Measurements from ENCODE around the gene AP1G1. TPM values are rescaled to one million over a fixed set of nuclear protein-coding genes. Genes with fewer than 3 reads are reported as not detected.
"Not testable (repeated sequence)": the region's sequence is repeated elsewhere in the genome, so short reads cannot be mapped to it uniquely, and the experiment has no call there.

Gene AP1G1
- total RNA-seq, 1 donor from 2014 or later = 95.8 TPM

DNA sequence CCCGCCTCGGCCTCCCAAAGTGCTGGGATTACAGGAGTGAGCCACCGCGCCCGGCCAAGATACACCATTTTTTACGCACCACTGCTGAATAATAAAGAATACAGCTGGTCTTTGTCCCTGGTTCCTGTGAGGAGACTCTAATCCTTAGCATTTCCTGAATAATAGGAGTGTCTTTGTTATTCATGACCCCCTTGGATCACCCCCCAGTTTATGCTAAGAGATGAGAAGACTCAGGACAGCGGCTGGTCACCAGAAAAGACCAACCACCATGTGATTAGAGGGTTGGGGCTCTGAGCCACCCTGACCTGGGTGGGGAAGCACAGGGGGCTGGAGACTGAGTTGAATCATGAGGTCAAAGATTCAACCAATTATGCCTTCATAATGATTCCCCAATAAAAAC lies 101.4 kb downstream of the AP1G1 start:
- no peak for DNase-seq (ENCODE audit: low spot score)

DNA sequence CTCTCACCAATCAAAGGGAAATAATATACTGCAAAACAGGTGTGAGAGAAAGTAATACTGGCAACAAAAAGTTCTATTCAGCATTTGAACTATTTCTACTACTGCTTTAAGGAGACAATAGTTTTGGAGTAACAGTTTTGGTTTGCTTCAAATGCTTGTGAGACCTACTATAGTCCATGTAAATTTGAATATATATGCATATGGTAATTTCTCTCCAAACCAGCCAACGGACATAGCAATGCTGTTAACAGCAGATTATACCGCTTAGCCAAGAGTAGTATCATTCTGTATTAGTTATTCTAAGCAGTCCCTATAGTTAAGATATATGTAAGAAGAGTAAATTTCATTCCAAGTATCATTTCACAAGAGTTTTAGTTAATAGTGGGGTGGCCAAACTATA lies 102.6 kb downstream of the AP1G1 start:
- DNase-seq (ENCODE audit: low spot score) = no peak

DNA sequence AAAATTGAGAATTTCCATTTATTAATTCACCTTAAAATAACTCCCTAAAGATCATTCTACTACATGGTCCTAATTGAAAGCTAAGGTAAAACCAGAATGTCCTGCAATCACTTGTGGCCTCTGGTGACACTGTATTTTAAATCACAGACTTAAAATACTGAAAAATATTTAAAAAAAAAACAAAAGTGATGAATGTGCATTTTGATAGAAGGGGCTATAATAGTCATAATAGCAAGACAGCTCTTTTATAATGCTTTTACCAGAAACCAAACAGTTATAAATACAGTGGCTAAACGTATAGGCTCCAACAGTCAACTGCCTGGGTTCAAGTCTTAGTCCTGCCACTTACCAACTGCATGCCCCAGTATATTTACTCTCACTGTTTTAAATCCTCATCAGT lies 105.3 kb downstream of the AP1G1 start:
- no peak for DNase-seq (ENCODE audit: low spot score)

DNA sequence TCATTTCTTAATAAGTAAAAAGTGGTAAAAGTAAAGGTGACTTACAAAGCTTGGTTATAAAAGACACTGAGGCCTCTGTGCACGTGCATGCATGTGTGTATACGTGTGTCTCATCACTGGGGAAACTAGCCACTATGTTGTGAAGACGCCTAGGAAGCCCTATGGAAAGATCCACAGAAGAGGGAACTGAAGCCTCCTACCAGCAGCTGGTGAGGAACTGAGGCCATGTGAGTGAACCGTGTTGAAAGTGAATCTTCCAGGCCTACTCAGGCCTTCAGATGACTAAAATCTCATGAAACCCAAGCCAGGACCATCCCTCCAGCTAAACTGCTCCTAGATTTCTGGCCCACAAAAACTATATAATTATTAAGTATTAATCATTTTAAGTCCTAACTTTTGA lies 107.8 kb downstream of the AP1G1 start:
- no peak for DNase-seq (ENCODE audit: low spot score)

DNA sequence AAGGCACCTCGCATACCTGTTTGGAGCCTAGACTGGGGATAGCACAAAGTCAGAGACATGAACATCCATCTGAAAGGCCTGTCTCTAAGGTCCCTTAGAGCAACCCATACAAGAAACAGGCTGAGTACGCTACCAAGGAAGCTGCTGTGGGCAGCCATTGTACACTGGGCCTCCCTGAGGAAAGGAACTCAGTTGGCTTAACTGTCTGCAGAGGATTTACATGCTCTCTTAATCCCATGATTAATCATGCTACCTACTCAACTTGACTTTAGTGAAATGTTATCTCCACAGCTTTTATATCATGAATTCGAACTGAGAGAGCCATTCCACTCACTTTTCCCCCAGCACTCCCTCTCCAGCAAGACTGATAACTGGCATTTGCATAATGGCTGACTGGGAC lies 110.1 kb downstream of the AP1G1 start:
- no peak for DNase-seq (ENCODE audit: low spot score)

DNA sequence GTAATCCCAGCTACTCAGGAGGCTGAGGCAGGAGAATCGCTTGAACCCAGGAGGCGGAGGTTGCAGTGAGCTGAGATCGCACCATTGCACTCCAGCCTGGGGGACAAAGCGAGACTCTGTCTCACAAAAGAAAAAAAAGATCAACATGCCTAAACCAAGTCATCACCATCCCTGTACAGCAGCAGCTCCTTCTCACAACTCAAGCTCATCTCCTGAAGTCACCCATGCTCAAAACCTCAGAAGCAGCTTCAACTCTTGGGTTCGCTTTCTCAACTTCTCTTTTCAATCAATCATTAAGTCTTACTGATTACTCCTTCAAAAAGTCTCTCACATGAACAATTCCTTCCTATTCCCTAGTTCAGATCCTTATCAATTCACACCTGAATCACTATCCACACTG lies 115.5 kb downstream of the AP1G1 start:
- DNase-seq (ENCODE audit: low spot score) = no peak

DNA sequence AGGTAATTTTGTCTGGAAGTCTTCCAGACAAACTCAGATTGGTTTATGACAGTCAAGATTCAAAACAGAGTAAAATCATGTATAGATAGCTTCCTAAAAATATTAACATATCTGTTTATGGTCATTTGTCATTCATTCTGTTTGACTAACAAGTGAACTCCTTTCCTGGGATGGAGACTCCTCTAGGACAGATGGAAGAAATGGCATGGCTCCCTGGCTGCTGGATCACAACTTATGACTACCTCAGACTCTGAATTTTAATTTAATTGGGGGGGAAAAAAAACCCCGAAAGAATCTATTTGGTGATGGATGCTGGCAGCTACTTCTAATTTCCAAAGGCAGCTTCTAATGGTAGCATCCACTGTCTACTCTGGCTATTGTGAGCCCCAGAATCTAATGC lies 118.7 kb downstream of the AP1G1 start:
- no peak for DNase-seq (ENCODE audit: low spot score)

DNA sequence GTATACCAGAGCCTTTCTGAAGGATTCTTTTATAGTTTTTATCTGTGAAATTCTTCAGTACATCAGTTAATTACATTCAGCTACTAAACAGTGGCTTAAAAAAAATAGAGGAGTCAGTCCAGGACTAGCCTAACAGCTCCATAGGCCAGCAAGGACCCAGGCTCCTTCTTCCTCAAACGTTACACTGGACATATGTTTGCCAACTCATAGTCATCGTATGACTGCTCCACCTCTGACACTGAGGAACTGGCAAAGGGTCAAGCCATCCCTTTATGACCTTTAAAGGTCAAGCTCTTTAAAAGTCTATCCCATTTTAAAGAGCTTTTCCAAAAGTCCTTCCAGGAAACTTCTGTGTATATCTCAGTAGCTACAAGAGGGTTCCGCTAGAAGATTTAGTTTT lies 120.8 kb downstream of the AP1G1 start:
- no peak for DNase-seq (ENCODE audit: low spot score)

DNA sequence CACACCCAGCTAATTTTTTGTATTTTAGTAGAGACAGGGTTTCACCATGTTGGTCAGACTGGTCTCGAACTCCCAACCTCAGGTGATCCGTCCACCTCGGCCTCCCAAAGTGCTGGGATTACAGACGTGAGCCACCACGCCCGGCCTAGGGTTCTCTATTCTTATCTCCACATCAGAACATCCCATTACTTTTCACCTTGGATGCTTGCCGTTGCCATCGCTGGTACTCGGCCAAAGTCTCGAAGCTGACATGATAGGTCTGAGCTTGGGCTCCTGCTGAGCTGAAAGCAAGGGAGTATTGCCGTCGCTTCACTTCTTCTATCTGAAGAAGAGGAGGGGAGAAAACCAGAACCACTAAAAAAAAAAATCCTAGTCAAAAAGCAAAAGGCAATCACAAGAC lies 124.4 kb downstream of the AP1G1 start:
- not testable (repeated sequence) for DNase-seq (ENCODE audit: low spot score)

DNA sequence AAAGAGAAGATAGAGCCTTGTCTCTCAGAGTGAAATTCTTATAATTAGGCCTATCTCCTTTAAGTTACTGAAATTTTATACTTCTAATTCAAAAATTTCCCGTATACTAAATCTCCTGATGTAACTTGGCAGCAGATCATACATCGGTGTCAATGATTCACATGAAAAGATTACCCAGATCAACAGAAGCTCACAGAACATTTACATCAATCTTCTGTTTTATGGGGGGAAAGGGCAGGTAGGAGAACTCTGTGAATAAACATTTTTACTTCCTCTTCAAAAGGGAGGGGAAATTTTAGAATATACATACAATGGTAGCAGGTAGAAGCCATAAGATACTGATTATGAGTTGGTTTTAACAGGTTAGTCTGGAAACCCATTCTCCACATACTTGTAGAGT lies 127.3 kb downstream of the AP1G1 start:
- DNase-seq (ENCODE audit: low spot score) = no peak

Other genes with a start within 250 kb of the AP1G1 start
- gene TAT, start 231.7 kb downstream of the AP1G1 start, total RNA-seq = not detected
- gene MARVELD3, start 182.7 kb downstream of the AP1G1 start, total RNA-seq = not detected
- 16.5 TPM for gene PHLPP2, start 84.1 kb downstream of the AP1G1 start, total RNA-seq
- 44.4 TPM for gene ATXN1L, start 37.1 kb upstream of the AP1G1 start, total RNA-seq
- gene ZNF821, start 75.3 kb upstream of the AP1G1 start, total RNA-seq = 6.7 TPM
- gene IST1, start 86.7 kb upstream of the AP1G1 start, total RNA-seq = 171 TPM
- 0.55 TPM for gene PKD1L3, start 191.6 kb upstream of the AP1G1 start, total RNA-seq
- 8.4 TPM for gene DHODH, start 199.9 kb upstream of the AP1G1 start, total RNA-seq
- gene HP, start 245.7 kb upstream of the AP1G1 start, total RNA-seq = 63.2 TPM

Measured in mesenteric fat pad (tissue), 1 donor.